Frontal cortex (tissue), 1 donor: ENCODE measurements around the gene ZNF142. TPM values are rescaled to one million over a fixed set of nuclear protein-coding genes. Genes with fewer than 3 reads are reported as not detected.

ENCODE experiments used
- small RNA-seq: library from RNA; depleted of rRNA; stranded (forward); fragments of <200 nt; gene quantifications from one replicate; pipeline ENCODE3, GENCODE V24; 2014
- total RNA-seq: library from RNA; depleted of rRNA; stranded (reverse); fragments of >200 nt; gene quantifications from one replicate; pipeline ENCODE4 v1.2.3, GENCODE V29; 2014

ZNF142 gene
- total RNA-seq, 1 donor from 2014 or later = 11.4 TPM

Small RNA genes within 50 kb of the gene (small RNA-seq; reads per million reads assigned to genes)
- gene RNU6-136P = not detected

Other genes starting within 250 kb of the ZNF142 start
- not detected for gene VIL1, start 240.5 kb downstream of the ZNF142 start, total RNA-seq
- gene USP37, start 91.3 kb downstream of the ZNF142 start, total RNA-seq = 34.6 TPM
- 47.3 TPM for gene CNOT9, start 90.8 kb downstream of the ZNF142 start, total RNA-seq
- gene PLCD4, start 51.7 kb downstream of the ZNF142 start, total RNA-seq = 1.2 TPM
- 28.9 TPM for gene BCS1L, start 60 bp upstream of the ZNF142 start, total RNA-seq
- gene RNF25, start 12.4 kb upstream of the ZNF142 start, total RNA-seq = 28.1 TPM
- gene STK36, start 12.5 kb upstream of the ZNF142 start, total RNA-seq = 16.7 TPM
- 9.8 TPM for gene TTLL4, start 51.2 kb upstream of the ZNF142 start, total RNA-seq
- gene CYP27A1, start 122.5 kb upstream of the ZNF142 start, total RNA-seq = 2.9 TPM
- not detected for gene PRKAG3, start 172.2 kb upstream of the ZNF142 start, total RNA-seq
- gene WNT6, start 200.2 kb upstream of the ZNF142 start, total RNA-seq = not detected
- not detected for gene WNT10A, start 221.2 kb upstream of the ZNF142 start, total RNA-seq